ENCODE measurements around the gene THSD1. TPM values are rescaled to one million over a fixed set of nuclear protein-coding genes. Genes with fewer than 3 reads are reported as not detected.

THSD1 gene
- polyA plus RNA-seq, 1 donor (not counting 4 experiments of a cell fraction or from before 2014, with no cell fraction given) = 9.2 TPM

DNA sequence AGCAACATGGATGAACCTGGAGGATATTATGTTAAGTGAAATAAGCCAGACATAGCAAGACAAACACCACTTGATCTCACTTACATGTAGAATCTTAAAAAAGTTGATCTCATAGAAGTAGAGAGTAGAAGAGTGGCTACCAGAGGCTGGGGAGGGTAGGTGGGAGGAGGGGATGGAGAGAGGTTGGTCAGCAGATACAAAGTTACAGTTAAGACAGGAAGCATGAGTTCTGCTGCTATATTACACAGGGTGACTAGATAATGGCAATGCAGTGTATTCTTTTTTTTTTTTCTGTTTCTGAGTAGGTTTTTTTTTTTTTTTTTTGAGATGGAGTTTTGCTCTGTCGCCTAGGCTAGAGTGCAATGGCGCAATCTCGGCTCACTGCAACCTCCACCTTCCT is 15.2 kb upstream of the THSD1 start:
- no peaks in the 10 kb centered on the region for H3K9me1 ChIP-seq (ENCODE audit: control insufficient read depth, extremely low read depth, insufficient read depth, low read length)
- no peak overlapping the region for H2AFZ ChIP-seq (ENCODE audit: control insufficient read depth, low read length)
- no peak for DNase-seq (ENCODE audit: low read depth, low spot score)
- FAIRE-seq = no peak
- H3K27ac ChIP-seq (ENCODE audit: control insufficient read depth, insufficient read depth, low read length) = no peak overlapping the region
- H4K20me1 ChIP-seq (ENCODE audit: control insufficient read depth, extremely low read depth, insufficient read depth, low read length) = no peaks in the 10 kb centered on the region
- peaks cover 4% of the 10 kb centered on the region for H3K4me1 ChIP-seq (ENCODE audit: control insufficient read depth, extremely low read depth, insufficient read depth, low read length)
- H3K9ac ChIP-seq (ENCODE audit: control insufficient read depth, extremely low read depth, insufficient read depth, low read length) = no peak overlapping the region
- no peak overlapping the region for H3K4me2 ChIP-seq (ENCODE audit: control insufficient read depth, extremely low read depth, insufficient read depth, low read depth, low read length)
- H3K36me3 ChIP-seq (ENCODE audit: control insufficient read depth in 2 of 2, extremely low read depth in 1 of 2, insufficient read depth in 2 of 2, low read length in 2 of 2) = peaks cover 11 to 24% of the 10 kb centered on the region in 2 experiments
- no peaks in the 10 kb centered on the region for H3K27me3 ChIP-seq (ENCODE audit: control insufficient read depth, extremely low read depth, insufficient read depth, low read length)
- TF ChIP-seq, protein P1, sequence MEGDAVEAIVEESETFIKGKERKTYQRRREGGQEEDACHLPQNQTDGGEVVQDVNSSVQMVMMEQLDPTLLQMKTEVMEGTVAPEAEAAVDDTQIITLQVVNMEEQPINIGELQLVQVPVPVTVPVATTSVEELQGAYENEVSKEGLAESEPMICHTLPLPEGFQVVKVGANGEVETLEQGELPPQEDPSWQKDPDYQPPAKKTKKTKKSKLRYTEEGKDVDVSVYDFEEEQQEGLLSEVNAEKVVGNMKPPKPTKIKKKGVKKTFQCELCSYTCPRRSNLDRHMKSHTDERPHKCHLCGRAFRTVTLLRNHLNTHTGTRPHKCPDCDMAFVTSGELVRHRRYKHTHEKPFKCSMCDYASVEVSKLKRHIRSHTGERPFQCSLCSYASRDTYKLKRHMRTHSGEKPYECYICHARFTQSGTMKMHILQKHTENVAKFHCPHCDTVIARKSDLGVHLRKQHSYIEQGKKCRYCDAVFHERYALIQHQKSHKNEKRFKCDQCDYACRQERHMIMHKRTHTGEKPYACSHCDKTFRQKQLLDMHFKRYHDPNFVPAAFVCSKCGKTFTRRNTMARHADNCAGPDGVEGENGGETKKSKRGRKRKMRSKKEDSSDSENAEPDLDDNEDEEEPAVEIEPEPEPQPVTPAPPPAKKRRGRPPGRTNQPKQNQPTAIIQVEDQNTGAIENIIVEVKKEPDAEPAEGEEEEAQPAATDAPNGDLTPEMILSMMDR (optimal IDR thresholded peaks at IDR 0.05 in 1 of 3, IDR thresholded peaks at IDR 0.05 in 1 of 3, conservative IDR thresholded peaks at IDR 0.05 in 1 of 3; ENCODE audit: extremely low read depth in 1 of 3, insufficient read depth in 2 of 3, low read length in 3 of 3) = no peak
- TF ChIP-seq EZH2 (IDR thresholded peaks at IDR 0.05; ENCODE audit: low read length) = no peak
- no peak overlapping the region for H3K4me3 ChIP-seq (ENCODE audit: control insufficient read depth in 2 of 3, extremely low read depth in 1 of 3, insufficient read depth in 2 of 3, low read depth in 1 of 3, low read length in 3 of 3)
- dilution Hi-C loops (cut with MboI; ENCODE audit: extremely low pct_ligation_motif_present, low sequenced_read_pairs) = no loop called here
- no peaks in the 10 kb centered on the region for H3K79me2 ChIP-seq (ENCODE audit: control insufficient read depth, insufficient read depth, low read length)
- H3K9me3 ChIP-seq (ENCODE audit: control insufficient read depth, low read depth, low read length) = no peaks in the 10 kb centered on the region

GRCh38 chr13:52419080-52419479 is 13.1 kb upstream of the THSD1 start:
- Histone ChIP-seq H3K4me2 (ENCODE audit: control insufficient read depth, extremely low read depth, insufficient read depth, low read depth, low read length) (no peak overlapping the region), H3K9me3 (ENCODE audit: control insufficient read depth, low read depth, low read length) (no peaks in the 10 kb centered on the region), H3K36me3 (ENCODE audit: control insufficient read depth in 2 of 2, extremely low read depth in 1 of 2, insufficient read depth in 2 of 2, low read length in 2 of 2) (peaks cover 9 to 20% of the 10 kb centered on the region in 2 experiments), H3K27ac (ENCODE audit: control insufficient read depth, insufficient read depth, low read length) (no peak overlapping the region), H4K20me1 (ENCODE audit: control insufficient read depth, extremely low read depth, insufficient read depth, low read length) (no peaks in the 10 kb centered on the region), H3K27me3 (ENCODE audit: control insufficient read depth, extremely low read depth, insufficient read depth, low read length) (no peaks in the 10 kb centered on the region), H3K9me1 (ENCODE audit: control insufficient read depth, extremely low read depth, insufficient read depth, low read length) (no peaks in the 10 kb centered on the region), H3K4me3 (ENCODE audit: control insufficient read depth in 2 of 3, extremely low read depth in 1 of 3, insufficient read depth in 2 of 3, low read depth in 1 of 3, low read length in 3 of 3) (no peak overlapping the region), H3K9ac (ENCODE audit: control insufficient read depth, extremely low read depth, insufficient read depth, low read length) (no peak overlapping the region), H3K4me1 (ENCODE audit: control insufficient read depth, extremely low read depth, insufficient read depth, low read length) (peaks cover 23% of the 10 kb centered on the region), H3K79me2 (ENCODE audit: control insufficient read depth, insufficient read depth, low read length) (no peaks in the 10 kb centered on the region), H2AFZ (ENCODE audit: control insufficient read depth, low read length) (no peak overlapping the region)
- no peak for FAIRE-seq
- no peak for DNase-seq (ENCODE audit: low read depth, low spot score)
- dilution Hi-C loops (cut with MboI; ENCODE audit: extremely low pct_ligation_motif_present, low sequenced_read_pairs) = no loop called here
- TF ChIP-seq, protein P1 (optimal IDR thresholded peaks at IDR 0.05 in 1 of 3, IDR thresholded peaks at IDR 0.05 in 1 of 3, conservative IDR thresholded peaks at IDR 0.05 in 1 of 3; ENCODE audit: extremely low read depth in 1 of 3, insufficient read depth in 2 of 3, low read length in 3 of 3) = no peak
- no peak for TF ChIP-seq EZH2 (IDR thresholded peaks at IDR 0.05; ENCODE audit: low read length)
